Stimulated activated effector memory CD8-positive, alpha-beta T cell treated with anti-CD3 and anti-CD28 coated beads, Interleukin-12 subunit alpha, Interleukin-12 subunit beta, amount 100 ng/mL, for 72 hours (primary cell): ENCODE results near the gene VPS33A.
A peak's percentile ranks its signal among the peaks of the same experiment; 100 is the strongest.

Source experiments
- ATAC-seq: fragments of 150-1000 bp; cut with Tn5 transposase; 2 replicates; pipeline ENCODE4 v1.10.0; 2021
- DNase-seq, 2 donors: peaks; one replicate each; pipeline ENCODE4 v3.0.0; 2021 to 2022; ENCODE audit warnings: low spot score in 2 of 2
- H3K27ac Mint-ChIP-seq: one replicate; pipeline ENCODE4 v1.8.0; 2022; ENCODE audit warnings: mild to moderate bottlenecking, mixed read lengths
- H3K36me3 Mint-ChIP-seq: one replicate; pipeline ENCODE4 v1.8.0; 2022; ENCODE audit warnings: mild to moderate bottlenecking, mixed read lengths
- H3K4me1 Mint-ChIP-seq: one replicate; pipeline ENCODE4 v1.8.0; 2022; ENCODE audit warnings: mixed read lengths
- H3K4me3 Mint-ChIP-seq: one replicate; pipeline ENCODE4 v1.8.0; 2022; ENCODE audit warnings: mild to moderate bottlenecking, mixed read lengths
- H3K9me3 Mint-ChIP-seq: one replicate; pipeline ENCODE4 v1.8.0; 2022; ENCODE audit warnings: mixed read lengths

Gene VPS33A

DNA sequence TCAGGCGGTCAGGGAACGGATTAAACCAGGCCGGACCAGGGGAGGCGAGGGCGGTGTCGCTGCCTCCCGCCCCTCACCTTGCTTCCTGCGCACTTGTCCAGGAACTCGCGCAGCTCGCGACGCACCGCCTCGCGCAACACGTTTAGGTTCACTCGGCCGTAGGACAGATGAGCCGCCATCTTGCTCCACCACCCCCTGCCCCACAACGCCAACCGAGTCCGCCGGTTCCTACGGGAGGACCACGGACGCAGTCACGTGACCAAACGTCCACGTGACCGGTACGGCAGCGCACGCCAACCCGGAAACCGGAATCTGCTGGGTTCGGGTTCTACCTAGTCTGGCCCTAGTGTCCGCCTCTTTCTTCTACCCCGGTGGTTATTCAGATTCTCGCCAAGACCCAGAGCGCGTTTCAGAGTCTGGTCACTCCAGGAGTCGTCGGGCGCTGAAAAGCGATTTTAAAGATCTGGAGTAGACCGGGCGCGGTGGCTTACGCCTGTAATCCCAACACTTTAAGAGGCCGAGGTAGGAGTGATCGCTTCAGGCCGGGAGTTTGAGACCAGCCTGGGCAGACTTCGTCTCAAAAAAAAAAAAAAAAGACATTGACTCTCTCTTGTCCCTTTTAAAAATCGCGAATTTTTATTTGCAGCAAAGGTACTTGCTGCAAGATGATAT is at the start of gene VPS33A:
Gene VPS33A (minus strand): TSS at position 265 of the 672 bp plus-strand sequence. CDS start 86 bp downstream, at position 179.
- peak; percentile 94 for ATAC-seq
- peaks cover 18% of the 10 kb centered on the region for H3K4me1 Mint-ChIP-seq
- peak; percentile 90 to 98 for DNase-seq
- no peaks in the 10 kb centered on the region for H3K9me3 Mint-ChIP-seq
- H3K4me3 Mint-ChIP-seq = peak within 1 kb of the TSS; percentile 95
- peaks cover 56% of the 10 kb centered on the region for H3K36me3 Mint-ChIP-seq
- peak within 1 kb of the TSS; percentile 100 for H3K27ac Mint-ChIP-seq

DNA sequence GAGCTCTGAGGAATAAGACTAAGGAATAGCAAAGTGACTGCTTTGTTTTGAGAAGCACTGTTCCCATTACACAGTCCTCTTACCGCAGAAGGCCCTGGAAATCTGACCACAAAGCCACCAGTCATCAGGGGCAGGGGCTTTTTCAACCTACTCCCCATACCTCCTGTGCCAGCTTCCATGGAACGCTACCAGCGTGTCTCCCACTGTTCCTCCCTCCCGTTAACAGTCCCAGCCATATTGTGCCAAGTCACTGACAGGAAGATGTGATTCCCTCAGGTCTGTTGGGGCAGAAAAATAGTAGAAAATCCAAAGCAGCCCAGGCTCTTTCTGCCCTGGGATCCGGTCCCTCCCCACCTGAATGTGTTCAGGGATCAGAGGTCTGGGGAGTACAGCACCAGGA is 46.6 kb upstream of the VPS33A start:
- Mint-ChIP-seq H3K9me3 (no peaks in the 10 kb centered on the region), H3K36me3 (peaks cover 81% of the 10 kb centered on the region), H3K4me3 (no peak overlapping the region), H3K27ac (peak overlapping the region; percentile 20), H3K4me1 (no peaks in the 10 kb centered on the region)
- DNase-seq (no peak), ATAC-seq (no peak)

DNA sequence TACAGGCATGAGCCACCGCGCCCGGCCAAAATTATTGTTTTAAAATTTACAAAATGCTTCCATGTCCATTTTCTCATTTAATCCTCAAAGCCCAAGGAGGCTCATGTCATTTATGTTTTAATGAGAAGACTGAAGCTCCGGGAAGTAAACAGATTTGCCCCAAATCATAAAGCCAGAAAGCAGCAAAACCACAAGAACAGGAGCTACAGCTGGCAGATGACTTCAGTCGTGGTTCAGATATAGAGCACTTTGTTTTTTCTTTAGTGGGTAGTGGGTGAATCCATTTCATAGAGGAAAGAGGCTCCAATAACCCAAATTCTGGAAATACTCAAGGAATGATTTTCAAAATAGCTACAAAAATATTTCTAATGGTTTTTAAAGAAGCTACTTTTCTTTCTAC is 45.4 kb upstream of the VPS33A start:
- DNase-seq = no peak
- Mint-ChIP-seq H3K9me3 (no peaks in the 10 kb centered on the region), H3K4me1 (no peaks in the 10 kb centered on the region), H3K4me3 (no peak overlapping the region), H3K36me3 (peaks cover 81% of the 10 kb centered on the region), H3K27ac (no peak overlapping the region)
- no peak for ATAC-seq

DNA sequence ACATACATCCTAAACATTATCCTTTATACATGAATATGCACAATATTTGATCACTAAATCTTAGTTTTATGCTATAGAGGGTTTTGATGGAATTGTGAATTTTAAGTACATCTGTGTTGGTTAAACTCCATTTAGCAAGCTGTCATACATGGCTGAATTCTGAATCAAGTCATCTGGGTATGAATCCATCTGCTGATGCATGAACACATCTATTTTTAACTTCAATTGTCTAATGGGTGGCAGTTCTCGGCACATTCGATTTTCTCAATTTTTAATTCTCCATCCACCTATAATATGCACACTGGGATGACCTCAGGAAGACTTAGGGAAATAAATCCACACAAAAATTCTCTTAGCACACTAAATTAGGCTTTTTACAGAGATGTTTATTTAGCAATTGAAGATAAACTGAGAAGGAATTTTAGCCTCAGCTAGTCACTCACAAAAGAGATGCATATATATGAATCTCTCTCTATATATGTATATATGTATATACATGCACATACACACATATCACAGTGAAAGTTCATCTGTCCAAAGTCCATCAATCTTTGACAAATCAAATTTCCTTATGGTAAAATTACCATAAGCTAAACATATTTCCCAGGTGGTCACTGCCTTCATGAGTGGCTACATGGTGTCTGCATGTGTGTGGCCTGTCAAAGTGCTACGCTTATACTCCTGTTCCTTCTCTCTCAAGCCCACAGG is 44.5 kb upstream of the VPS33A start:
- Mint-ChIP-seq H3K9me3 (no peaks in the 10 kb centered on the region), H3K4me3 (no peak overlapping the region), H3K27ac (no peak overlapping the region), H3K4me1 (no peaks in the 10 kb centered on the region), H3K36me3 (peaks cover 81% of the 10 kb centered on the region)
- ATAC-seq (no peak), DNase-seq (no peak)

DNA sequence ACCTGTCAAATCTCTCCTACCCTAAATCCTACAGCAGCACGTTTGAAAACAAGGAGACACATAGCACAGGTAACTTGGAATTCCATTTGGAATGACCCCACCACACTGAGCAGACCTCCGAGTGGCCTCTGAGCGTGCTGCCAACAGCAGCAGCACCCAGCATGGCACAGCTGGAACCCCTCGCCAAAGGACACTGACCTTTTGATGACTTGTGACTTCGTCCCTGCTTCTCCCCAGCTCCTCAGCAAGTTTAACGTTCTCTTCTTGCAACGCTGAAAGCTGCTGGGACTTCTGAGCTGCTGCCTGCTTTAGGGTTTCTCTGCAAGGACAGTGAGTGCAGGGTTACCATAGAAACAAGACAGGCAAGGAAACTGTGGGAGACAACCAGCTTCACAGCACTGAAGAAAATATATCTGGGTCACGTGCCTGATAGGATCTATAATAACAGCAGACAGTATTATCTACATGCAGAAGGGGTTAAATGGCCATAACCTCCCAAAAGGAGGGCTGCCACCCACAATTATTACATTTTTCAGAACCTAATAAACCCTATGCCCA is 43.3 kb upstream of the VPS33A start:
- Mint-ChIP-seq H3K9me3 (no peaks in the 10 kb centered on the region), H3K4me3 (no peak overlapping the region), H3K4me1 (no peaks in the 10 kb centered on the region), H3K27ac (no peak overlapping the region), H3K36me3 (peaks cover 79% of the 10 kb centered on the region)
- no peak for ATAC-seq
- no peak for DNase-seq

DNA sequence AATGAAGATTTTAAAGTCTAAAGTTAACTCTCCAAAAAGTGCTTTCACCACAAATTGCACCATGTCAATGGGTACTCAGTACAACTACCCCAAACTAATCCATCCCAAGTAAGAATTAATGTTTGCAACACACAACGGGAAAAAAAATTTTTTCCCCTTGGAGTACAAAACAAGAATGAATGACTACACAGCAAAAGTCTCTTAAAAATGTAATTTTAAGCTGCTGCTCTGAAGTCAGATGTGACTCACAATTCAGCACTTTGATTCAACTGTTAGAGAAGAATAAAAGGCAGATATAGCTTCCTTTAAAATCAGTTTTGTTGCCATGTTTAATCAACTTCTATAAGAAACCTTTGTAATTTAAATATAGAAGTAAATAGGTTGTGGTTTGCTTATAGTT is 42.5 kb upstream of the VPS33A start:
- H3K36me3 Mint-ChIP-seq = peaks cover 77% of the 10 kb centered on the region
- ATAC-seq = no peak

DNA sequence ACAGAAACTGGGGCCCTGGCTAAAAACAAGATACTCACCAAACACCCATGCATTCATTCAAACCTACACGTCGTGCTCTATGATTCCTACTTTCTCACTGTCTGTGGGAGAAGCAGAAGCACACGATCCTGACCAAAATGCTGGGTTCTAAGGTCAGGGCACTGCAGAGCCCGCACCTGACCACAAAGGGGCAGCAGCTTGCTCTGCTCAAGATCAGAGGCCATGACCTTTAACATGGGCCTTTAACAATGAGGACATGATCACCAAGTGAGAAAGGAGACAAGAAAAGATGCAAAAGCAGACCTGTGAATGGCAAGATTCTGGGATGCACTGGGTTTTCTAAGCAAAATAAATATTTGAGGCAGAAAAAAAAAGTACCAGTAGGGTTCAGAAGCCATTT is 40.1 kb upstream of the VPS33A start:
- Mint-ChIP-seq H3K4me3 (no peak overlapping the region), H3K27ac (peak overlapping the region; percentile 51)

More for the DNA sequence above, 42.5 kb upstream of the VPS33A start:
- no peak overlapping the region for H3K27ac Mint-ChIP-seq
- H3K9me3 Mint-ChIP-seq = no peaks in the 10 kb centered on the region
- H3K4me1 Mint-ChIP-seq = no peaks in the 10 kb centered on the region
- no peak overlapping the region for H3K4me3 Mint-ChIP-seq
- no peak for DNase-seq

DNA sequence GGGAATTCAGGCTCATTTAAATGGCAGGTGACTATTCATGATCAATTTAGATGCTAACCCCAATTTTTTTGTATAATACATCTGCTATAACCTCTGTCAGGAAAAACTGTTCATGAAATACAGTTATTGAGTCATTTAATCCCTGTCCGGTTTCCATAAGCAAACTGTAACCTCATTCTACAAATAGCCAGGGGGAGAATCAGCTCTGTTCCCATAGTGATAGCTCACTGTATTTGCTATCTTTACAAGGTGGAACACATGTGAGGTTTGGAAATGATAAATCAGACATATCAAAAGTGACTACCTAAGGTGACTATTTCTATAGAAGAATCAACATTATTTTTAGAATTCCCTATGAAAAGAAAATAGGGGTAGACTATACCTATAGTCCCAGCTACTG is 38.6 kb upstream of the VPS33A start:
- Mint-ChIP-seq H3K36me3 (peaks cover 79% of the 10 kb centered on the region), H3K4me3 (no peak overlapping the region), H3K4me1 (no peaks in the 10 kb centered on the region), H3K27ac (no peak overlapping the region), H3K9me3 (no peaks in the 10 kb centered on the region)
- DNase-seq (no peak), ATAC-seq (no peak)

More for the DNA sequence above, 40.1 kb upstream of the VPS33A start:
- Mint-ChIP-seq H3K4me1 (no peaks in the 10 kb centered on the region), H3K9me3 (no peaks in the 10 kb centered on the region), H3K36me3 (peaks cover 79% of the 10 kb centered on the region)
- DNase-seq = no peak
- ATAC-seq = no peak

DNA sequence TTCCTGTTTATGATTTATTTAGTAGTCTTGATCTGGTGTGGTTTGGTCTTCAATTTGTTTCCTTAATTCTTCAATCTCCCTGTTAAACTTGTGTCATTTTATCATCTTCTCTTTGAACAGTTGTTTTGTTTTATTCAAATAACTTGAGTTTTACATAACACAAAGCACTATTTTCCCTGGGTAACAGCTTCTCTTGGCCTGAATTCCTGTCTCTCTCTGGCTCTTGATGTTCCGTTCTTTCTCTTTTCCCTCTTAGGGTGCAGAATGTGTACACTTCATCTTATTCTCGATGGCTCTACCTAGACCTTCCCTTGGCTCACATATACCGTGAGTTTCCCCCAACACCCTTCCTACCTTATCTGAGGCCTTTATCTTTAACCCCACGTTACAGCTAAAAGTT is 36.8 kb upstream of the VPS33A start:
- no peaks in the 10 kb centered on the region for H3K4me1 Mint-ChIP-seq
- no peak for ATAC-seq
- H3K4me3 Mint-ChIP-seq = no peak overlapping the region
- H3K9me3 Mint-ChIP-seq = no peaks in the 10 kb centered on the region
- DNase-seq = no peak
- peaks cover 81% of the 10 kb centered on the region for H3K36me3 Mint-ChIP-seq
- H3K27ac Mint-ChIP-seq = peak overlapping the region; percentile 2

DNA sequence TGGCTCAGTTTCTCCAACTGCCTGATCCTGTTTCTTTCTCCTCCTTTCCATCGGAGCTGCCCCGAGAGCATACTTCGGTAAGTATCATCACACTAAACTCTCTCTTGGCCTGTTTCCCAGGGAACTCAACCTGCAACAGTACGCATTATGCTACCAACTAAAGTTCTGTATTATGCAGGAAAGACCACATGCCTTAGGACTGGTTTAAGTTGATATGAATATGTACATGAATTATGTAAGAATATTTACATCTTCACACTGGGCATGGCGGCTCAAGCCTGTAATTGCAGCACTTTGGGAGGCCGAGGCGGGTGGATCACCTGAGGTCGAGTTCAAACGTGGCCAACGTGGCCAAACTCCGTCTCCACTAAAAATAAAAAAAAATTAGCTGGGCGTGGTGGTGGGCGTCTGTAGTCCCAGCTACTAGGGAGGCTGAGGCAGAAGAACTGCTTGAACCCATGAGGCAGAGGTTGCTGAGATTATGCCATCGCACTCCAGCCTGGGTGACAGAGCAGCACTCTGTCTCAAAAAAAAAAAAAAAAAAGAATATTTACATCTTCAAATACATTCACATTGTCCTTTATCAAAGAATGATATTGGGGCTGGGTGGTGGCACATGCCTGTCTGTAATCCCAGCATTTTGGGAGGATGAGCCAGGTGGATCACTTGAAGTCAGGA is 31.9 kb upstream of the VPS33A start:
- Mint-ChIP-seq H3K9me3 (no peaks in the 10 kb centered on the region), H3K27ac (peak overlapping the region; percentile 77), H3K4me3 (no peak overlapping the region), H3K4me1 (no peaks in the 10 kb centered on the region), H3K36me3 (peaks cover 89% of the 10 kb centered on the region)
- ATAC-seq = no peak
- DNase-seq = no peak

DNA sequence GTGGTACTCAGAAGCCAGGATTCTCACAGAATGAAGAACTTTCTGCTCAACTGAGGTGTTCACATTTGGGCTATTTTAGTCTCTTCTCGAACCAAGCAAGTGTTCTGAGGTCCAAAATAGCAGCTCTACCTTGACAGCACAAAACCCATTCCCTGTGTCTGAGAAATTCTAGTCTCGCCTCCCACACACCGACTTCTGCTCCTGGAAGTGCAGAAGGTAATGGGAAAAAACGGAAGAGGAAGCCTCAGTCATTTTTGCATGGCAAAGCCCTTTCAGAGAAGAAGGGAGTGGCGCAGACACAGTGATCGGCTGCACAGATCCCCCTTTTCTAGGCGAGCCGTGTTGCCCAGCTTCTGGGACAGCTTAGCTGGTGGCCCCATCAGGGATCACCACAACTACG is 31.2 kb upstream of the VPS33A start:
- no peak overlapping the region for H3K4me3 Mint-ChIP-seq
- no peak overlapping the region for H3K27ac Mint-ChIP-seq
- no peaks in the 10 kb centered on the region for H3K9me3 Mint-ChIP-seq
- peaks cover 95% of the 10 kb centered on the region for H3K36me3 Mint-ChIP-seq
- no peak for DNase-seq
- no peaks in the 10 kb centered on the region for H3K4me1 Mint-ChIP-seq
- ATAC-seq = no peak

DNA sequence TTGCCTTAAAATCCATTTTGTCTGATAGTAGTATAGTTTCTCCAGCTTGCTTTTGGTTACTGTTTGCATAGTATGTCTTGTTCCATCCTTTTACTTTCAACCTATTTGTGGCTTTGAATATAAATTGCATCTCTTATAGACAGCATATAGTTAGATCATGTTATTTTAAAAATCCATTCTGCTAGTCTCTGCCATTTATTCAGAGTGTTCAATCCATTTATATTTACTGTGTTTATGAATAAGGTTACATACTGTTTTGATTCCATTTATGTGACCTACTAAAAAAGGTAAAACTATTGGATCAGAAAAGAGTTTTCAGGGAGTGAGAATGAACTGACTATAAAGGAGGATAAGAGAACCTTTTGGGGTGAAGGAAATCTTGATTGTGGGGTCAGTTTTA is 29.6 kb upstream of the VPS33A start:
- peaks cover 98% of the 10 kb centered on the region for H3K36me3 Mint-ChIP-seq
- H3K9me3 Mint-ChIP-seq = no peaks in the 10 kb centered on the region
- H3K4me1 Mint-ChIP-seq = no peaks in the 10 kb centered on the region
- DNase-seq (no peak), ATAC-seq (no peak)
- H3K27ac Mint-ChIP-seq = no peak overlapping the region
- H3K4me3 Mint-ChIP-seq = no peak overlapping the region

DNA sequence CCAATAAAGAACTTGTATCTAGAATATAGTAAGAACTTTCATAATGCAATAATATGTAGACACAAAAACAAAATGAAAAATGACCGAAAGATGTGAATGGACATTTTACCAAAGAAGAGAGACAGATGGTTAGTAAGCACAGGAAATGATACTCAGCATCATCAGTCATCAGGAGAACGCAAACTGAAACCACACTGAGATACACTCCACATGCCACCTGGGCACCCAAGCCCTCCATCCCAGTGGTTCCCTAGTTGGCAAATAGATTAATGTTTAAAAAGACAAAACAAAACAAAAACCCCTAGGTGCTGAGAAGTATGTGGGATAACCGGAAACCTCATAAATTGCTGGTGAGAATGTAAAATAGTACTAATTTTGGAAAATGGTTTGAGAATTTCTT is 26.8 kb upstream of the VPS33A start:
- ATAC-seq (peak; percentile 72), DNase-seq (peak in 1 of 2 donors; percentile 45)
- Mint-ChIP-seq H3K4me1 (no peaks in the 10 kb centered on the region), H3K4me3 (no peak overlapping the region), H3K36me3 (peaks cover 85% of the 10 kb centered on the region), H3K9me3 (no peaks in the 10 kb centered on the region), H3K27ac (no peak overlapping the region)

DNA sequence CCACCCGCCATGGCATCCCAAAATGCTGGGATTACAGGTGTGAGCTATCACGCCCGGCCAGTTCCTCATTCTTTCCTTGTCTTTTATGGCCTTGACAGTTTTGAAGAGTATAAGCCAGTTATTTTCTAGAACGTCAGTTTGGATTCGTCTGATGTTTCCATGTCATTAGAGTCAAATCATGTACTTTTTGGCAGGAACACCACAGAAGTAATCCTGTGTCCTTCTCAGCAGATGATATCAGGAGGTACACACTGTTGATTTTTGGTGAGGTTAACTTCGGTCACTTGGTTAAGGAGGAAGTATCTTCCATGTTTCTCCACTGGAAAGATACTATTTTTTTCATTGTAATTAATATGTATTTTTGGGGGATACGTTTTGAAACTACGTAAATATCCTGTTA is 25.1 kb upstream of the VPS33A start:
- no peak for DNase-seq
- Mint-ChIP-seq H3K4me1 (no peaks in the 10 kb centered on the region), H3K36me3 (peaks cover 85% of the 10 kb centered on the region), H3K9me3 (no peaks in the 10 kb centered on the region), H3K27ac (no peak overlapping the region), H3K4me3 (no peak overlapping the region)
- ATAC-seq = no peak

DNA sequence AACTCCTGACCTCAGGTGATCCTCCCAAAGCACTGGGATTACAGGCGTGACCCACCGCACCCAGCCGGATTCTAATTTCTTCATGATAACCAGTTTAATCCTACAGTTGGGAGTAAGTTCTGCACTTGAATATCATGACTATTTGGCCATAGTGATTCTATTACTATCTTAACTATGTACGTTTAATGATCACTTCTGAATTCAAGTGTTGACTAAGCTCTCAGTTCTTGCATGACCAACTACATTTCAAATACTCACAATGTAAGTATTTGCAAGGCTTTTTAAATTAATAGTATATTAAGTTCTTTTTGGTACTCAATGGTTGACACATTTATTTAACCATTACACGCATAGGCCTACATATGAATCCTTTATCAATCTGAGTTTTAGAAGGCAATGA is 17.4 kb upstream of the VPS33A start:
- no peaks in the 10 kb centered on the region for H3K4me1 Mint-ChIP-seq
- DNase-seq (no peak), ATAC-seq (no peak)
- no peak overlapping the region for H3K4me3 Mint-ChIP-seq
- no peak overlapping the region for H3K27ac Mint-ChIP-seq
- peaks cover 67% of the 10 kb centered on the region for H3K36me3 Mint-ChIP-seq
- H3K9me3 Mint-ChIP-seq = no peaks in the 10 kb centered on the region
